B cell (primary cell): ENCODE data around the gene SEMA3G. TPM values are rescaled to one million over a fixed set of nuclear protein-coding genes. Genes with fewer than 3 reads are reported as not detected.

Experiments used
- ATAC-seq: fragments of 200-7000 bp; cut with Tn5 transposase; one replicate; pipeline ENCODE4 v1.10.0; 2021; ENCODE audit warnings: low read depth, mild to moderate bottlenecking, moderate number of reproducible peaks, moderate library complexity
- CTCF ChIA-PET: fragments of 350-600 bp; sonication (Branson Sonifier 250); formaldehyde crosslinking; loops from one replicate; lab custom pipeline; 2021; ENCODE audit warnings: antibody characterized with exemption, inconsistent platforms; lab: Charles Lee
- POLR2A ChIA-PET: fragments of 350-600 bp; sonication (Branson Sonifier 250); formaldehyde crosslinking; loops from one replicate; lab custom pipeline; 2021; ENCODE audit warnings: antibody characterized with exemption; lab: Charles Lee
- DNase-seq: peaks from one replicate; pipeline ENCODE4 v3.0.0; 2013
- H2AFZ ChIP-seq: 2 replicates; pipeline ENCODE4 v1.6.1; 2012; ENCODE audit warnings: mild to moderate bottlenecking, low read depth, low read length; ENCODE audit not compliant: insufficient read depth, poor library complexity, severe bottlenecking
- H3K27ac ChIP-seq, 2 donors: 1 replicate in 1 of 2; 2 replicates in 1 of 2; pipeline ENCODE4 v1.5.1; 2012 to 2013; ENCODE audit warnings: low read length in 2 of 2, mild to moderate bottlenecking in 2 of 2, moderate library complexity in 1 of 2
- H3K27me3 ChIP-seq, 4 experiments: fragments of 200-600 bp in 1 of 4; sonication (generic) in 1 of 4; replicated peaks in 1 of 4; 1 replicate in 2 of 4; 2 replicates in 2 of 4; pipeline versions ENCODE4 v1.6.1 to v1.7.0; 2013 to 2016; ENCODE audit warnings: low read length in 3 of 4, mild to moderate bottlenecking in 2 of 4, mixed read lengths in 1 of 4, moderate library complexity in 1 of 4; ENCODE audit not compliant: insufficient read depth in 4 of 4, control insufficient read depth in 3 of 4; ENCODE audit errors: control extremely low read depth in 1 of 4
- H3K36me3 ChIP-seq, 2 experiments: replicated peaks in 1 of 2; 1 replicate in 1 of 2; 2 replicates in 1 of 2; pipeline versions ENCODE4 v1.6.1 to v1.7.1; 2013; ENCODE audit warnings: low read length in 1 of 2; ENCODE audit not compliant: insufficient read depth in 2 of 2, control insufficient read depth in 1 of 2; ENCODE audit errors: control extremely low read depth in 1 of 2, extremely low read depth in 1 of 2
- H3K4me1 ChIP-seq, 2 donors: fragments of 200-600 bp in 1 of 2; sonication (generic) in 1 of 2; 1 replicate in 1 of 2; 2 replicates in 1 of 2; pipeline versions ENCODE4 v1.5.1 to v1.6.1; 2013 to 2017; ENCODE audit warnings: low read length in 2 of 2; ENCODE audit not compliant: control insufficient read depth in 2 of 2, insufficient read depth in 2 of 2
- H3K4me2 ChIP-seq: replicated peaks from 2 replicates; pipeline ENCODE3; 2012; ENCODE audit warnings: mild to moderate bottlenecking, low read depth, low read length; ENCODE audit not compliant: poor library complexity, severe bottlenecking
- H3K4me3 ChIP-seq, 5 experiments: fragments of 200-600 bp in 1 of 5; sonication (generic) in 1 of 5; 1 replicate in 3 of 5; 2 replicates in 2 of 5; pipeline versions ENCODE4 v1.5.1 to v1.7.0; 2011 to 2016; ENCODE audit warnings: low read length in 4 of 5, mild to moderate bottlenecking in 4 of 5, low read depth in 2 of 5, control low read depth in 1 of 5, moderate library complexity in 1 of 5; ENCODE audit not compliant: insufficient read depth in 1 of 5; ENCODE audit errors: control extremely low read depth in 1 of 5, extremely low read depth in 1 of 5
- H3K79me2 ChIP-seq: fragments of 200-600 bp; sonication (generic); one replicate; pipeline ENCODE4 v1.6.0; 2016; ENCODE audit warnings: low read length; ENCODE audit not compliant: control insufficient read depth, insufficient read depth
- H3K9ac ChIP-seq: fragments of 200-600 bp; sonication (generic); 2 replicates; pipeline ENCODE4 v1.6.1; 2017; ENCODE audit warnings: mild to moderate bottlenecking, low read length, moderate library complexity
- H3K9me3 ChIP-seq, 3 donors: one replicate each; pipeline versions ENCODE4 v1.6.1 to v1.7.1; 2013; ENCODE audit warnings: low read length in 2 of 3; ENCODE audit not compliant: control insufficient read depth in 2 of 3, insufficient read depth in 1 of 3; ENCODE audit errors: control extremely low read depth in 1 of 3
- H4K20me1 ChIP-seq: 2 replicates; pipeline ENCODE4 v1.6.0; 2012; ENCODE audit warnings: mild to moderate bottlenecking, low read length; ENCODE audit not compliant: insufficient read depth, control insufficient read depth, poor library complexity, severe bottlenecking
- H3K27ac Mint-ChIP-seq: one replicate; pipeline ENCODE4 v1.8.0; 2021; ENCODE audit warnings: mixed read lengths
- H3K27me3 Mint-ChIP-seq: one replicate; pipeline ENCODE4 v1.8.0; 2021; ENCODE audit warnings: mixed read lengths
- H3K4me1 Mint-ChIP-seq: one replicate; pipeline ENCODE4 v1.8.0; 2021; ENCODE audit warnings: mixed read lengths
- H3K4me3 Mint-ChIP-seq: one replicate; pipeline ENCODE4 v1.8.0; 2021; ENCODE audit warnings: mixed read lengths
- H3K9me3 Mint-ChIP-seq: one replicate; pipeline ENCODE4 v1.8.0; 2022; ENCODE audit warnings: mixed read lengths; ENCODE audit not compliant: insufficient read depth
- CTCF ChIP-seq: fragments of 200-600 bp; IDR thresholded peaks from one replicate; pipeline ENCODE4 v1.8.0; 2022; ENCODE audit warnings: antibody characterized with exemption, mild to moderate bottlenecking
- EZH2 ChIP-seq: IDR thresholded peaks from 2 replicates; pipeline ENCODE4 v1.6.1; 2012; ENCODE audit warnings: borderline replicate concordance, low read depth, mild to moderate bottlenecking, moderate library complexity, low read length; ENCODE audit not compliant: insufficient read depth, poor library complexity, severe bottlenecking
- WGBS: methylation state at CpG from one replicate; pipeline ENCODE4 v1.1.5; 2013; ENCODE audit warnings: missing lambda C conversion rate; ENCODE audit not compliant: insufficient coverage; 5-methylcytosine and 5-hydroxymethylcytosine counted together
- intact Hi-C: fragments of 100-400 bp; cut with micrococcal nuclease; formaldehyde crosslinking; loops from one replicate; pipeline ENCODE4 v1.10.0; 2022
- polyA plus RNA-seq: library from polyadenylated mRNA; depleted of rRNA; stranded (reverse); fragments of >200 nt; gene quantifications from 2 replicates; pipeline ENCODE4 v1.2.3, GENCODE V29; 2012
- total RNA-seq, 2 donors: library from RNA; stranded (reverse); fragments of 120-200 nt in 1 of 2; gene quantifications; 1 replicate in 1 of 2; 2 replicates in 1 of 2; pipeline versions ENCODE4 v1.2.3 to v1.2.4, GENCODE V29; 2013 to 2022

SEMA3G gene
- total and polyA plus RNA-seq, 2 donors (not counting 1 experiment from before 2014, with no cell fraction given): 0.10 to 0.42 TPM

- 100% methylated on average over 6 of the region's 6 CpGs for WGBS
- no peaks in the 10 kb centered on the region for H3K27me3 Mint-ChIP-seq
- H3K9me3 ChIP-seq: no peaks in the 10 kb centered on the region
- H3K36me3 ChIP-seq: no peaks in the 10 kb centered on the region
- H3K4me3 ChIP-seq: no peak overlapping the region
- ATAC-seq (no peak), DNase-seq (no peak)
- no peaks in the 10 kb centered on the region for H3K9me3 Mint-ChIP-seq
- H3K27ac Mint-ChIP-seq: no peak overlapping the region
- H3K9ac ChIP-seq: no peak overlapping the region
- H3K79me2 ChIP-seq: no peaks in the 10 kb centered on the region
- no peak overlapping the region for H3K4me2 ChIP-seq
- TF ChIP-seq EZH2 (no peak), CTCF (no peak)
- POLR2A ChIA-PET: no interaction called here
- no peak overlapping the region for H3K27ac ChIP-seq
- H3K4me1 ChIP-seq: no peaks in the 10 kb centered on the region
- no peaks in the 10 kb centered on the region for H4K20me1 ChIP-seq
- H3K4me1 Mint-ChIP-seq: no peaks in the 10 kb centered on the region
- CTCF ChIA-PET: interaction anchor here (1.4 kb wide), 1 partner anchor 12 kb away, joined by 6 read pairs; no protein-coding TSS in a partner anchor
- no peak overlapping the region for H3K4me3 Mint-ChIP-seq
- intact Hi-C loops: no loop called here
- H2AFZ ChIP-seq: no peak overlapping the region
- H3K27me3 ChIP-seq: peaks cover 0 to 2% (median 0%) of the 10 kb centered on the region in 4 experiments
These were observed 10.9 kb downstream of the SEMA3G start for GRCh38 chr3:52433996-52434479.

GRCh38 chr3:52433328-52433995 lies 11.4 kb downstream of the SEMA3G start:
- H3K27ac ChIP-seq: no peak overlapping the region
- no peak overlapping the region for H3K4me3 Mint-ChIP-seq
- CTCF ChIA-PET: interaction anchor here (0.8 to 1.4 kb wide), 4 partner anchors 10 to 94 kb away, joined by 3 to 6 read pairs (median 4); no protein-coding TSS in a partner anchor

More at GRCh38 chr3:52433328-52433995, 11.4 kb downstream of the SEMA3G start:
- Histone ChIP-seq H3K4me2 (no peak overlapping the region), H2AFZ (no peak overlapping the region), H4K20me1 (no peaks in the 10 kb centered on the region), H3K4me1 (no peaks in the 10 kb centered on the region), H3K9ac (no peak overlapping the region), H3K4me3 (no peak overlapping the region), H3K27me3 (peaks cover 0 to 3% (median 0%) of the 10 kb centered on the region in 4 experiments), H3K9me3 (no peaks in the 10 kb centered on the region), H3K79me2 (no peaks in the 10 kb centered on the region), H3K36me3 (no peaks in the 10 kb centered on the region)
- no peak for DNase-seq
- no peaks in the 10 kb centered on the region for H3K9me3 Mint-ChIP-seq
- POLR2A ChIA-PET: no interaction called here
- H3K27ac Mint-ChIP-seq: no peak overlapping the region
- ATAC-seq: no peak
- H3K4me1 Mint-ChIP-seq: no peaks in the 10 kb centered on the region
- no peaks in the 10 kb centered on the region for H3K27me3 Mint-ChIP-seq
- no peak for TF ChIP-seq EZH2
- TF ChIP-seq CTCF: no peak
- intact Hi-C loops: no loop called here
- 86% methylated on average over 4 of the region's 10 CpGs for WGBS
